Pancreas (tissue), 10 donors: ENCODE data around the gene C5AR1. TPM values are rescaled to one million over a fixed set of nuclear protein-coding genes. Genes with fewer than 3 reads are reported as not detected.

Experiments
- ATAC-seq, 4 donors: fragments of 200-7000 bp; cut with Tn5 transposase; one replicate each; pipeline versions ENCODE4 v1.8.0 to v1.9.1; 2020; ENCODE audit warnings: mild to moderate bottlenecking in 4 of 4, moderate library complexity in 4 of 4
- DNase-seq, 6 donors: peaks; one replicate each; pipeline ENCODE4 v3.0.0-alpha.2; 2020
- FAIRE-seq: peaks from 2 replicates; lab custom pipeline; 2012; peaks lifted over from hg19 to GRCh38; lab: Jason Lieb, UNC
- H3K27ac ChIP-seq, 4 donors: fragments of 200-600 bp; sonication (generic); 1 replicate in 3 of 4; 2 replicates in 1 of 4; pipeline versions ENCODE4 v1.5.0 to v1.8.0; 2020
- H3K27me3 ChIP-seq, 4 donors: fragments of 200-600 bp; one replicate each; pipeline ENCODE4 v1.8.0; 2021
- H3K36me3 ChIP-seq, 3 donors: fragments of 200-600 bp; sonication (generic) in 1 of 3; one replicate each; pipeline versions ENCODE4 v1.5.0 to v1.8.0; 2020 to 2021
- H3K4me1 ChIP-seq, 3 donors: fragments of 200-600 bp; one replicate each; pipeline ENCODE4 v1.8.0; 2021
- H3K4me3 ChIP-seq, 4 donors: fragments of 200-600 bp; sonication (generic) in 2 of 4; one replicate each; pipeline versions ENCODE4 v1.5.0 to v1.8.0; 2020 to 2021
- H3K9me3 ChIP-seq, 4 donors: fragments of 200-600 bp; one replicate each; pipeline ENCODE4 v1.8.0; 2021
- WGBS, 2 donors: extraction: QIAGEN DNeasy Blood & Tissue Kit; methylation state at CpG; one replicate each; pipeline ENCODE4 v1.1.7; 2013; 5-methylcytosine and 5-hydroxymethylcytosine counted together
- intact Hi-C, 3 donors: fragments of 100-400 bp; cut with DNase I; formaldehyde crosslinking; loops; one replicate each; pipeline versions ENCODE4 v1.11.1 to v1.14.2; 2022
- polyA plus RNA-seq, 2 donors: library from polyadenylated mRNA; stranded (reverse); fragments of 200-250 nt; gene quantifications; one replicate each; pipeline ENCODE4 v1.2.3, GENCODE V29; 2013
- total RNA-seq, 6 donors: library from RNA; stranded (reverse); fragmentation: NEBNext Ultra II Directional in 4 of 6; extraction: Animal tissue kit (Norgen Biotek cat#: 25700) in 4 of 6; gene quantifications; one replicate each; pipeline versions ENCODE4 v1.2.1 to v1.2.4, GENCODE V29; 2021 to 2023
- TF ChIP-seq, protein P1 (sequence below), 4 donors: fragments of 200-600 bp; sonication (generic) in 3 of 4; IDR thresholded peaks; one replicate each; pipeline versions ENCODE4 v1.5.0 to v1.8.0; 2021; ENCODE audit warnings: antibody characterized with exemption in 4 of 4
- donor health status: healthy with polysubstance abuse.
- donor health status: DM: no; HTN: no; CAD: no; lungs with moderate emphysema.
- donor health status: DM: no; HTN: no; CAD: no.
- donor health status: control.
- donor health status: control.
- donor health status: Bipolar disorder and iron deficiency.
- donor health status: DM: yes; HTN: yes; CAD: no.
- donor health status: DM: no; HTN: no; CAD: no.
- donor health status: DM: no; HTN: no; CAD: no.
- donor health status: DM: yes; HTN: yes; CAD: no.

C5AR1 gene
- total and polyA plus RNA-seq, 8 donors: 1.2 to 10.4 (median 4.2) TPM

DNA sequence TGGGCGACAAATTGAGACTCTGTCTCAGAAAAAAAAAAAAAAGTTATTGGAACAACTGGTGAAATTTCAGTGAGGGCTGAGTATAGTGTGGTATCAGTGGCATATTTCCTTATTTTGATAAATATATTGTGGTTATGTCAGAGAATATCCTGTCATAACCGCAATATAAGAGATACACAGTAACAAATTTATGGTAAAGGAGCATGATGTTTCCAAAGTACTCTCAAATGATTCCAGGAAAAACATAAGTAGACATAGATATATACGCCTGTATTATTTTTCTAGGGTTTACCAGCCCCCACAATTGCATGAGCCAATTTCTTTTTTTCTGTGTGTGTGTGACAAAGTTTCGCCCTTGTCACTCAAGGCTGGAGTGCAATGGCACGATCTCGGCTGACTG, 5.7 kb upstream of the C5AR1 start:
- TF ChIP-seq, protein P1, sequence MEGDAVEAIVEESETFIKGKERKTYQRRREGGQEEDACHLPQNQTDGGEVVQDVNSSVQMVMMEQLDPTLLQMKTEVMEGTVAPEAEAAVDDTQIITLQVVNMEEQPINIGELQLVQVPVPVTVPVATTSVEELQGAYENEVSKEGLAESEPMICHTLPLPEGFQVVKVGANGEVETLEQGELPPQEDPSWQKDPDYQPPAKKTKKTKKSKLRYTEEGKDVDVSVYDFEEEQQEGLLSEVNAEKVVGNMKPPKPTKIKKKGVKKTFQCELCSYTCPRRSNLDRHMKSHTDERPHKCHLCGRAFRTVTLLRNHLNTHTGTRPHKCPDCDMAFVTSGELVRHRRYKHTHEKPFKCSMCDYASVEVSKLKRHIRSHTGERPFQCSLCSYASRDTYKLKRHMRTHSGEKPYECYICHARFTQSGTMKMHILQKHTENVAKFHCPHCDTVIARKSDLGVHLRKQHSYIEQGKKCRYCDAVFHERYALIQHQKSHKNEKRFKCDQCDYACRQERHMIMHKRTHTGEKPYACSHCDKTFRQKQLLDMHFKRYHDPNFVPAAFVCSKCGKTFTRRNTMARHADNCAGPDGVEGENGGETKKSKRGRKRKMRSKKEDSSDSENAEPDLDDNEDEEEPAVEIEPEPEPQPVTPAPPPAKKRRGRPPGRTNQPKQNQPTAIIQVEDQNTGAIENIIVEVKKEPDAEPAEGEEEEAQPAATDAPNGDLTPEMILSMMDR (IDR thresholded peaks at IDR 0.05): no peak
- 83 to 94% methylated on average over 6 of the region's 6 CpGs for WGBS, 2 donors
- FAIRE-seq (no peak), DNase-seq (no peak), ATAC-seq (no peak)
- Histone ChIP-seq H3K36me3 (no peaks in the 10 kb centered on the region), H3K9me3 (no peaks in the 10 kb centered on the region), H3K27me3 (no peaks in the 10 kb centered on the region), H3K4me1 (no peaks in the 10 kb centered on the region), H3K4me3 (no peak overlapping the region), H3K27ac (no peak overlapping the region)
- intact Hi-C loops: no loop called here

GRCh38 chr19:47305309-47305751, 4.3 kb upstream of the C5AR1 start:
- H3K4me1 ChIP-seq: no peaks in the 10 kb centered on the region
- TF ChIP-seq, protein P1 (IDR thresholded peaks at IDR 0.05): peak; percentile 82 to 91 (median 90)
- intact Hi-C loops: no loop called here
- FAIRE-seq: no peak
- no peaks in the 10 kb centered on the region for H3K9me3 ChIP-seq
- H3K36me3 ChIP-seq: no peaks in the 10 kb centered on the region
- H3K27ac ChIP-seq: no peak overlapping the region
- no peak overlapping the region for H3K4me3 ChIP-seq
- DNase-seq: peak; percentile 56 to 91 (median 84)
- no peaks in the 10 kb centered on the region for H3K27me3 ChIP-seq
- WGBS, 2 donors: 3% methylated on average over 14 of the region's 14 CpGs
- peak; percentile 84 to 97 (median 94) for ATAC-seq

- 87 to 96% methylated on average over 3 of the region's 3 CpGs for WGBS, 2 donors
- Histone ChIP-seq H3K27ac (no peak overlapping the region), H3K9me3 (no peaks in the 10 kb centered on the region), H3K27me3 (no peaks in the 10 kb centered on the region), H3K4me3 (no peak overlapping the region), H3K4me1 (no peaks in the 10 kb centered on the region), H3K36me3 (no peaks in the 10 kb centered on the region)
- TF ChIP-seq, protein P1 (IDR thresholded peaks at IDR 0.05): no peak
- FAIRE-seq (no peak), ATAC-seq (no peak), DNase-seq (no peak)
- intact Hi-C loops: no loop called here
Measured at GRCh38 chr19:47306303-47306702, 3.4 kb upstream of the C5AR1 start.

DNA sequence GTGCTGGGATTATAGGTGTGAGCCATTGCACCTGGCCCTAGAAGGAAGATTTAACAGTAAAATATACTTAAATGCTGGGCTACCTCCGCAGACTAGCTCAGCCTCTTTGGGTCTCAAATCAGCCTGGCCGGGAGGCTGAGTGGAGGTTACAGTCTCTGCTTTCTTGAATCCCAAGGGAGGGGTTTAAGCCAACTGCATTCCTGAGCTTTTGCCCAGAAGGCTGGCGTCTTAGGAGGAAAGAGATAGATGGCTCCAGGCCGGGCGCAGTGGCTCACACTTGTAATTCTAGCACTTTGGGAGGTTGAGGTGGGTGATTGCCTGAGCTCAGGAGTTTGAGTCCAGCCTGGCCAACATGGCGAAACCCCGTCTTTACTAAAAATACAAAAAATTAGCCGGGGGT, 623 bp upstream of the C5AR1 start:
- H3K36me3 ChIP-seq: no peaks in the 10 kb centered on the region
- H3K4me3 ChIP-seq: no peak overlapping the region
- no peaks in the 10 kb centered on the region for H3K9me3 ChIP-seq
- FAIRE-seq (no peak), DNase-seq (no peak), ATAC-seq (no peak)
- TF ChIP-seq, protein P1 (IDR thresholded peaks at IDR 0.05): no peak
- no peaks in the 10 kb centered on the region for H3K4me1 ChIP-seq
- 66 to 82% methylated on average over 8 of the region's 8 CpGs for WGBS, 2 donors
- no peak overlapping the region for H3K27ac ChIP-seq
- intact Hi-C loops: no loop called here
- H3K27me3 ChIP-seq: no peaks in the 10 kb centered on the region

DNA sequence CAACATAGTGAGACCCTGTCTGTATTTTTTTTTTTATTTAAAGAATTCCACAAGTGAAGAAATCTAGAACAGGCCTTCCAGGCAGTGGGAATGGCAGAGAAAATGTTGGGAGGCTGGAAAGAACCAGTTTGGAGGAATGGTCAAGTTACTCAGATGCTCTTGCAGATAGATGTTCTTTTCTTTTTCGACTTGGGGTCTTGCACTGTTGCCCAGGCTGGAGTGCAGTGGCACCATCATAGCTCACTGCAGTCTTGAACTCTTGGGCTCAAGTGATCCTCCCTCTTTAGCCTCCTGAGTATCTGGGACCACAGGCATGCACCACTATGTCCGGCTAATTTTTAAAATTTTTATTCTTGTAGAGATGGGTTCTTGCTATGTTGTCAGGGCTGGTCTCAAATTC, 662 bp downstream of the C5AR1 start:
- FAIRE-seq (no peak), DNase-seq (no peak), ATAC-seq (no peak)
- Histone ChIP-seq H3K27ac (peak overlapping the region in 2 of 4 donors; percentile 30 to 38), H3K9me3 (no peaks in the 10 kb centered on the region), H3K4me1 (no peaks in the 10 kb centered on the region), H3K36me3 (no peaks in the 10 kb centered on the region), H3K27me3 (no peaks in the 10 kb centered on the region), H3K4me3 (peak overlapping the region in 1 of 4 donors; percentile 20)
- intact Hi-C loops: no loop called here
- WGBS, 2 donors: 80% methylated on average over 2 of the region's 2 CpGs
- TF ChIP-seq, protein P1 (IDR thresholded peaks at IDR 0.05): no peak
